Trophoblast cell (in vitro differentiated cells and primary cell): Measurements from ENCODE around the gene GET4.

ENCODE experiments used
- DNase-seq, 2 donors: peaks; one replicate each; pipeline ENCODE4 v3.0.0-alpha.2; 2016
- H2AFZ ChIP-seq: 2 replicates; pipeline ENCODE4 v1.6.1; 2013; ENCODE audit warnings: low read length, moderate library complexity, mild to moderate bottlenecking; ENCODE audit not compliant: insufficient read depth, poor library complexity
- H2AK5ac ChIP-seq: 2 replicates; pipeline ENCODE4 v1.6.1; 2013; ENCODE audit warnings: mild to moderate bottlenecking, low read length
- H2BK120ac ChIP-seq: 2 replicates; pipeline ENCODE4 v1.6.1; 2013; ENCODE audit warnings: low read length, mild to moderate bottlenecking, moderate library complexity; ENCODE audit not compliant: insufficient read depth, poor library complexity
- H2BK12ac ChIP-seq: 2 replicates; pipeline ENCODE4 v1.6.1; 2013; ENCODE audit warnings: mild to moderate bottlenecking, low read length, moderate library complexity
- H2BK5ac ChIP-seq: 2 replicates; pipeline ENCODE4 v1.6.1; 2013; ENCODE audit warnings: low read length, low read depth, moderate library complexity, mild to moderate bottlenecking; ENCODE audit not compliant: poor library complexity
- H3K14ac ChIP-seq: 2 replicates; pipeline ENCODE4 v1.6.1; 2013; ENCODE audit warnings: mild to moderate bottlenecking, low read length
- H3K18ac ChIP-seq: 2 replicates; pipeline ENCODE4 v1.6.1; 2013; ENCODE audit warnings: mild to moderate bottlenecking, low read length
- H3K23ac ChIP-seq: 2 replicates; pipeline ENCODE4 v1.6.1; 2013; ENCODE audit warnings: low read length
- H3K27ac ChIP-seq: 2 replicates; pipeline ENCODE4 v1.5.1; 2013; ENCODE audit warnings: low read depth, mild to moderate bottlenecking, inconsistent platforms, low read length, moderate library complexity
- H3K27me3 ChIP-seq: 2 replicates; pipeline ENCODE4 v1.6.1; 2013; ENCODE audit warnings: inconsistent platforms, mild to moderate bottlenecking, low read length, moderate library complexity; ENCODE audit not compliant: insufficient read depth
- H3K36me3 ChIP-seq, 2 experiments: 1 replicate in 1 of 2; 2 replicates in 1 of 2; pipeline ENCODE4 v1.6.1; 2013; ENCODE audit warnings: low read length in 2 of 2, mild to moderate bottlenecking in 2 of 2, moderate library complexity in 1 of 2; ENCODE audit not compliant: insufficient read depth in 2 of 2, control insufficient read depth in 1 of 2
- H3K4ac ChIP-seq: 2 replicates; pipeline ENCODE4 v1.6.1; 2013; ENCODE audit warnings: low read depth, mild to moderate bottlenecking, low read length, moderate library complexity
- H3K4me1 ChIP-seq, 2 experiments: 1 replicate in 1 of 2; 2 replicates in 1 of 2; pipeline ENCODE4 v1.6.1; 2013; ENCODE audit warnings: low read length in 2 of 2, mild to moderate bottlenecking in 2 of 2, moderate library complexity in 1 of 2; ENCODE audit not compliant: insufficient read depth in 2 of 2, control insufficient read depth in 1 of 2
- H3K4me2 ChIP-seq: 2 replicates; pipeline ENCODE4 v1.6.1; 2013; ENCODE audit warnings: inconsistent platforms, mild to moderate bottlenecking, low read length, moderate library complexity
- H3K4me3 ChIP-seq: 2 replicates; pipeline ENCODE4 v1.5.1; 2013; ENCODE audit warnings: mild to moderate bottlenecking, low read depth, low read length, inconsistent platforms
- H3K79me1 ChIP-seq: one replicate; pipeline ENCODE4 v1.6.1; 2013; ENCODE audit warnings: low read length
- H3K79me2 ChIP-seq: 2 replicates; pipeline ENCODE4 v1.6.1; 2013; ENCODE audit warnings: low read length, mild to moderate bottlenecking; ENCODE audit not compliant: control insufficient read depth, insufficient read depth, poor library complexity
- H3K9ac ChIP-seq: 2 replicates; pipeline ENCODE4 v1.6.1; 2013; ENCODE audit warnings: mild to moderate bottlenecking, low read length
- H3K9me3 ChIP-seq: 2 replicates; pipeline ENCODE4 v1.6.1; 2013; ENCODE audit warnings: low read depth, mild to moderate bottlenecking, control low read depth, inconsistent platforms, low read length; ENCODE audit not compliant: insufficient read depth
- H4K12ac ChIP-seq: 2 replicates; pipeline ENCODE4 v1.6.1; 2013; ENCODE audit warnings: low read depth, mild to moderate bottlenecking, low read length, moderate library complexity
- H4K8ac ChIP-seq: 2 replicates; pipeline ENCODE4 v1.6.1; 2013; ENCODE audit warnings: low read depth, mild to moderate bottlenecking, low read length, moderate library complexity
- H4K91ac ChIP-seq: one replicate; pipeline ENCODE4 v1.6.1; 2013; ENCODE audit warnings: low read depth, mild to moderate bottlenecking, low read length, moderate library complexity
- WGBS: extraction: QIAGEN DNeasy Blood & Tissue Kit; methylation state at CpG from one replicate; pipeline ENCODE4 v1.1.7; 2013; ENCODE audit warnings: missing lambda C conversion rate; ENCODE audit not compliant: insufficient read length, insufficient coverage; ENCODE audit errors: extremely low coverage; 5-methylcytosine and 5-hydroxymethylcytosine counted together

Gene GET4

DNA sequence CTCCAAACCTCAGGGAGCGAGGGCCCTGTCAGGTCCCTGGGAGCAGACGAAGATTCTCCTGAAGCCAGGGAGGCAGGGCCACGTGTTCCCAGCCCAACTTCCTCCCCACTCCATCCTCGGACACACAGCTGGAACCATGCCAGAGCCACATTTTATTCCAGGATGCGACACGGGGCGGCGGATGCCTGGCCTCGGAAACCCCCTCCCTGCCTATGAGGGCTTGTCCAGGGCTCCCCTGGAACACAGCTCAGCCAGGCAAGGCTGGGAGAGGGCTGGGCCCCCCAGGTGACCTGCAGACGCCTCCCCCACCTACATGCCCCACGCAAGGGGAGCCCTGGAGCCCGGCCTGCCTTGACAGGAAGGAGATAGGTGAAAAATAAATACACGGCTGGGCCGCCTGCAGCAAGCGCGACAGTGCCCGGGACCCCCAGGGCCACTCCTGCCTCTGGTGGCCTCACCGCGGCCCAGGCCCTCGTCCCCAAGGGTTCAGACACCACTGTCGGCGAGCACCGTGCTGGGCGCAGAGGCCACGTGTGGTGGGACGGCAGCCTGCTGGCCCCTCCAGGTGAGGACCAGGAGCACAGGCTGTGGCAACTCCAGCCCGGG lies 21.5 kb downstream of the GET4 start:
- no peak overlapping the region for H4K91ac ChIP-seq
- H3K79me1 ChIP-seq, result no peaks in the 10 kb centered on the region
- no peak overlapping the region for H2AK5ac ChIP-seq
- H2BK12ac ChIP-seq, result no peak overlapping the region
- H2BK120ac ChIP-seq, result no peak overlapping the region
- no peak overlapping the region for H3K18ac ChIP-seq
- H3K23ac ChIP-seq, result no peak overlapping the region
- H3K4me3 ChIP-seq, result no peak overlapping the region
- H2AFZ ChIP-seq, result no peak overlapping the region
- no peak overlapping the region for H3K9ac ChIP-seq
- H3K9me3 ChIP-seq, result no peaks in the 10 kb centered on the region
- no peak overlapping the region for H3K27ac ChIP-seq
- no peak overlapping the region for H3K4ac ChIP-seq
- WGBS, result no CpG with 5 or more reads among the region's 27 CpGs
- H3K4me2 ChIP-seq, result no peak overlapping the region
- H3K36me3 ChIP-seq, result peaks cover 51 to 54% of the 10 kb centered on the region in 2 experiments
- H3K27me3 ChIP-seq, result no peaks in the 10 kb centered on the region
- no peak overlapping the region for H3K14ac ChIP-seq
- peak in 1 of 2 donors; percentile 55 for DNase-seq
- no peak overlapping the region for H4K12ac ChIP-seq
- H4K8ac ChIP-seq, result no peak overlapping the region
- peaks cover 0 to 3% of the 10 kb centered on the region in 2 experiments for H3K4me1 ChIP-seq
- H3K79me2 ChIP-seq, result no peaks in the 10 kb centered on the region
- no peak overlapping the region for H2BK5ac ChIP-seq

DNA sequence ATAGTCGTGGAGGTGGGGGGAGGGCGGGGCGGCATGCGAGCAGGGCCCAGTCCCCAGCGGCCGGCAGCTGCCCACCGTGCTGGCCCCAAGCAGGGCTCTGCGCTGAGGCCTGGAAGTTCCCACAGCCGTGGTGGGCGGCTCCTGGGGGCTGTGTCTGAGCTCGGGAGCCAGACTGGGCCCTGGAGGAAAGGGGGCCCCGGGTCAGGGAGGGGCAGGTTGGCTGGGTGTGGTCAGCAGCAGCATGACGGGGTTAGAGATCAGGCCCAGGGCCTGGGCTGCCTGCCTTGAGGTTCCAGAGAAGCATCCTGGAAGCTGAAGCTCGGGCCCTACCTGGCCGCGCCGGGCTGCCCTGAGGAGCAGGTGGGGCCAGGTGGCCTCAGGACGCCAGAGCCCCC lies 22.1 kb downstream of the GET4 start:
- Histone ChIP-seq H3K14ac (no peak overlapping the region), H4K12ac (no peak overlapping the region), H2BK5ac (no peak overlapping the region), H3K36me3 (peaks cover 45 to 48% of the 10 kb centered on the region in 2 experiments), H4K91ac (no peak overlapping the region), H3K4me1 (peaks cover 0 to 3% of the 10 kb centered on the region in 2 experiments), H3K27me3 (no peaks in the 10 kb centered on the region), H2AFZ (no peak overlapping the region), H3K9ac (no peak overlapping the region), H2BK120ac (no peak overlapping the region), H3K79me2 (no peaks in the 10 kb centered on the region), H3K18ac (no peak overlapping the region), H3K4ac (no peak overlapping the region), H3K23ac (no peak overlapping the region), H3K4me2 (no peak overlapping the region), H2AK5ac (no peak overlapping the region), H2BK12ac (no peak overlapping the region), H4K8ac (no peak overlapping the region), H3K4me3 (no peak overlapping the region), H3K27ac (no peak overlapping the region), H3K9me3 (no peaks in the 10 kb centered on the region), H3K79me1 (no peaks in the 10 kb centered on the region)
- no peak for DNase-seq
- no CpG with 5 or more reads among the region's 18 CpGs for WGBS

DNA sequence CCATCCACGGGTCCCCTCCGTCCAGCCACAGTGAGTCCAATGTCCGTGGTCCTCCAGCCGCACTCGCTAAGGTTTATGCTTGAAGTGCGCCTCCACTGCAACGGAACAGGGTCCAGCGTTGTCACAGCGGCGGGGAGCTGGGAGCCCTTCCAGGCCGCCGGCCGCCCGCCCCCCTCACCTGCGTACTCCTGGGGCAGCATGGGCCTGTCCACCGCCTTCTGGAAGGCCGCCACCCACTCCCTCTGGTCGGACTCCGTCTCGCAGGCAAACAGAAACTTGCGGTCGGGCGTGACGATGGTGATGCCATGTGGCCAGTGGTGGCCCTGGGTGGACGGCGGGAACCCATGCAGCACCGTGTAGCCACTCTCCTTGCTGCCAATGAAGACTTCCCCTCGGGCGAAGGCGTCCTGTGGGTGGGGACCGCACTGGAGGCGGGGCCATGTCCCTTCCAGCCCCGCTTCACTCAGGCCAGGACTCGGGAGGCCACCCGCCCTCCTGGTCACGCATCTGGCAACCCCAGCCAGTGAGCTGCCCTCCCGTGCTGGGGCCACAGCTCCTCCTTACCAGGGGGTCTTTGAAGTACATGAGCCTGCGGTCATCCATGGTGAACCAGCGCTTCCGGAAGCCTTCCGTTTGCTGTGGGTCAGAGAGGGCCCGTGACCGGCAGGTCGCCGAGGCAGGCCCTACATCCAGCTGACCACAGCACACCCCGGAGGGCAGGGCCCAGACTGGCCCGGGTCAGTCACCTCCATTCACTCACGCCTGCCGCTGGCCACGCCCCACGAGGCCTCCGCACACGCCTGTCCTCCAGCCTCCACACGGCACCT lies 22.7 kb downstream of the GET4 start:
- no peak overlapping the region for H2BK5ac ChIP-seq
- no peaks in the 10 kb centered on the region for H3K27me3 ChIP-seq
- no peak overlapping the region for H2AFZ ChIP-seq
- H4K8ac ChIP-seq, result no peak overlapping the region
- WGBS, result no CpG with 5 or more reads among the region's 54 CpGs
- H3K36me3 ChIP-seq, result peaks cover 39 to 42% of the 10 kb centered on the region in 2 experiments
- no peak overlapping the region for H4K12ac ChIP-seq
- no peak overlapping the region for H3K9ac ChIP-seq
- no peak overlapping the region for H3K4me2 ChIP-seq
- DNase-seq, result peak in 1 of 2 donors; percentile 41
- H2BK120ac ChIP-seq, result no peak overlapping the region
- H3K9me3 ChIP-seq, result no peaks in the 10 kb centered on the region
- H3K18ac ChIP-seq, result no peak overlapping the region
- H3K4me1 ChIP-seq, result peaks cover 0 to 3% of the 10 kb centered on the region in 2 experiments
- no peaks in the 10 kb centered on the region for H3K79me1 ChIP-seq
- no peak overlapping the region for H2AK5ac ChIP-seq
- no peak overlapping the region for H4K91ac ChIP-seq
- H3K27ac ChIP-seq, result no peak overlapping the region
- H3K4me3 ChIP-seq, result no peak overlapping the region
- no peak overlapping the region for H3K14ac ChIP-seq
- no peak overlapping the region for H3K23ac ChIP-seq
- no peak overlapping the region for H2BK12ac ChIP-seq
- no peak overlapping the region for H3K4ac ChIP-seq
- no peaks in the 10 kb centered on the region for H3K79me2 ChIP-seq

DNA sequence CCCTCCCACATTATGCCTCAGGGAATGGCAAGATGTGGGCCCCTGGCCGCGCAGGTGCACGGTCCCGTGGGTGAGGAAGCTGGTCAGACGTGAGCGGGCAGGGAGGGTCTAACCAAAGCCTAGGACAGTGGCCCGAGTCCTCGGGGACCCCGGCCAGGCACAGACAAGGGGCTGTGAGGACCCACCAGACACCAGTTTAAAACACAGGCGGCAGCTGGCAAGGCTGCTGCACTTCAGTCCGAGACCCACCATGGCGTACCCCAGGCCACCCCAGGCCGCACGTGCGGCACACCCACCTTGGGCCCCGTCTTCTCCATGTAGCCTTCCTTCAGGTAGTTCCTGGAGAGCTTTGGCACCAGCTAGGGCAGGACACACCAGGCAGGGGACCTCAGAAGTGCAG lies 23.5 kb downstream of the GET4 start:
- Histone ChIP-seq H2BK120ac (no peak overlapping the region), H2BK5ac (no peak overlapping the region), H2AK5ac (no peak overlapping the region), H4K8ac (no peak overlapping the region), H3K23ac (no peak overlapping the region), H4K91ac (no peak overlapping the region), H3K27ac (no peak overlapping the region), H3K4me1 (peaks cover 0 to 3% of the 10 kb centered on the region in 2 experiments), H3K14ac (no peak overlapping the region), H3K27me3 (no peaks in the 10 kb centered on the region), H3K4ac (no peak overlapping the region), H3K4me3 (no peak overlapping the region), H3K9ac (no peak overlapping the region), H4K12ac (no peak overlapping the region), H3K79me1 (no peaks in the 10 kb centered on the region), H3K36me3 (peaks cover 31 to 34% of the 10 kb centered on the region in 2 experiments), H3K79me2 (no peaks in the 10 kb centered on the region), H3K9me3 (peaks cover 2% of the 10 kb centered on the region), H2BK12ac (no peak overlapping the region), H2AFZ (no peak overlapping the region), H3K4me2 (no peak overlapping the region), H3K18ac (no peak overlapping the region)
- no peak for DNase-seq
- no CpG with 5 or more reads among the region's 16 CpGs for WGBS
